Kidney (tissue), 14 donors: Measurements from ENCODE around the gene TMEM258. TPM values are rescaled to one million over a fixed set of nuclear protein-coding genes. Genes with fewer than 3 reads are reported as not detected.
A peak's percentile ranks its signal among the peaks of the same experiment; 100 is the strongest.

Experiments
- DNase-seq, 5 donors: peaks; one replicate each; pipeline ENCODE4 v3.0.0-alpha.2; 2013 to 2020
- FAIRE-seq: peaks from 2 replicates; lab custom pipeline; 2012; peaks lifted over from hg19 to GRCh38; lab: Jason Lieb, UNC
- H3K27ac ChIP-seq, 2 donors: one replicate each; pipeline ENCODE4 v1.7.0; 2013; ENCODE audit warnings: low read depth in 2 of 2, low read length in 2 of 2, inconsistent platforms in 1 of 2
- H3K27me3 ChIP-seq: one replicate; pipeline ENCODE4 v1.7.1; 2013; ENCODE audit warnings: low read length, inconsistent platforms; ENCODE audit not compliant: control insufficient read depth, insufficient read depth
- H3K36me3 ChIP-seq, 3 donors: one replicate each; pipeline versions ENCODE4 v1.7.0 to v1.7.1; 2013; ENCODE audit warnings: low read length in 3 of 3, control low read depth in 1 of 3, inconsistent platforms in 1 of 3; ENCODE audit not compliant: insufficient read depth in 3 of 3, control insufficient read depth in 2 of 3
- H3K4me1 ChIP-seq, 3 donors: one replicate each; pipeline versions ENCODE4 v1.7.0 to v1.7.1; 2013; ENCODE audit warnings: low read length in 3 of 3, inconsistent platforms in 1 of 3, low read depth in 1 of 3; ENCODE audit not compliant: control insufficient read depth in 2 of 3, insufficient read depth in 2 of 3
- H3K4me3 ChIP-seq, 3 donors: one replicate each; pipeline versions ENCODE4 v1.7.0 to v1.8.1; 2013; ENCODE audit warnings: low read length in 3 of 3, control low read depth in 1 of 3, inconsistent platforms in 1 of 3
- H3K9ac ChIP-seq, 3 donors: one replicate each; pipeline versions ENCODE4 v1.7.0 to v1.7.1; 2013; ENCODE audit warnings: low read length in 3 of 3, control low read depth in 1 of 3, inconsistent platforms in 1 of 3
- H3K9me3 ChIP-seq, 3 donors: one replicate each; pipeline versions ENCODE4 v1.7.0 to v1.7.1; 2013; ENCODE audit warnings: low read length in 3 of 3, control low read depth in 1 of 3, inconsistent platforms in 1 of 3; ENCODE audit not compliant: control insufficient read depth in 2 of 3, insufficient read depth in 1 of 3
- CTCF ChIP-seq: IDR thresholded peaks from 3 replicates; pipeline ENCODE4 v1.5.1; 2012; ENCODE audit warnings: mild to moderate bottlenecking, moderate library complexity, borderline replicate concordance; ENCODE audit not compliant: insufficient read depth; ENCODE audit errors: extremely low read depth
- intact Hi-C: fragments of 100-400 bp; cut with DNase I; formaldehyde crosslinking; loops from one replicate; pipeline ENCODE4 v1.11.1; 2022
- polyA plus RNA-seq: library from polyadenylated mRNA; stranded (reverse); fragments of 350-450 nt; fragmentation: Illumina TruSeq; extraction: RNeasy Lipid Tissue Mini Kit (QIAGEN cat#74804); gene quantifications from one replicate; pipeline ENCODE4 v1.2.3, GENCODE V29; 2014; ENCODE audit warnings: low read depth, low replicate concordance; ENCODE audit not compliant: insufficient read depth
- total RNA-seq: library from RNA; stranded (reverse); fragmentation: NEBNext Ultra II Directional; extraction: Animal tissue kit (Norgen Biotek cat#: 25700); gene quantifications from one replicate; pipeline ENCODE4 v1.2.1, GENCODE V29; 2021
- donor health status: control.
- donor health status: control.
- donor health status: control.
- donor health status: control.
- donor health status: control.
- donor health status: DM: yes; HTN: yes; CAD: no.
- donor health status: Normal renal cell carcinoma (clear cell type).

TMEM258 gene
- total and polyA plus RNA-seq, 2 donors from 2014 or later, result 92.1 to 228 TPM

DNA sequence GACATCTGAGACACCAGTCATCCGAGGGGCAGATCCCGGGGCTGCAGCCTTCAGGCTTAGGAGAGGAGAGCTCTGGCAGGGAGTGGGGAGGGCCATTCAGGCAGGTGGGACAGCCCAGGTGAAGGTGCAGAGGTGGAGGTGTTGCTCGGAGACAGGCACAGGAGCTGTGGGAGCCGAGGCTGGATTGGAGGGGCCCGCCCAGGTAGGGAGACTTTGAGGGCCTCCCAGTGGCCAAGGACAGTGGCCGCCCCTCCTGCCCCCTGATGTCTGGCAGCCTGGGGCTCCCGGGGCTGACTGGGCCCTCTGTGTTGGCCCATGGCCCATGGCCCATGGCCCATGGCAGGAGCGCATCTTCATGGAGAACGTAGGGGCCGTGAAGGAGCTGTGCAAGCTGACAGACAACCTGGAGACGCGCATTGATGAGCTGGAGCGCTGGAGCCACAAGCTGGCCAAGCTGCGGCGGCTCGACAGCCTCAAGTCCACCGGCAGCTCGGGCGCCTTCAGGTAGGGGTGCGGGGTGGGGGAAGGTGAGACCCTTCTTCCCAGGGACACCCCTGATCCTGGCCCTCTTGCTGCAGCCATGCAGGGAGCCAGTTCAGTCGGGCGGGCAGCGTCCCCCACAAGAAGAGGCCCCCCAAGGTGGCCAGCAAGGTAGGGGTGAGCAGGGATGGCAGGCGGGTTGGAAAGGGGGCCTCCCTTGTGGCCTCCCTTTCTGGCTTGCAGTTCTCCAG lies 13.3 kb downstream of the TMEM258 start:
- Histone ChIP-seq H3K9me3 (no peaks in the 10 kb centered on the region), H3K4me1 (peaks cover 0 to 2% (median 0%) of the 10 kb centered on the region in 3 donors), H3K36me3 (peaks cover 0 to 5% (median 0%) of the 10 kb centered on the region in 3 donors), H3K27ac (no peak overlapping the region), H3K9ac (no peak overlapping the region), H3K27me3 (no peaks in the 10 kb centered on the region), H3K4me3 (no peak overlapping the region)
- DNase-seq (peak in 1 of 5 donors; percentile 73), FAIRE-seq (no peak)
- TF ChIP-seq CTCF, result no peak
- intact Hi-C loops, result no loop called here

DNA sequence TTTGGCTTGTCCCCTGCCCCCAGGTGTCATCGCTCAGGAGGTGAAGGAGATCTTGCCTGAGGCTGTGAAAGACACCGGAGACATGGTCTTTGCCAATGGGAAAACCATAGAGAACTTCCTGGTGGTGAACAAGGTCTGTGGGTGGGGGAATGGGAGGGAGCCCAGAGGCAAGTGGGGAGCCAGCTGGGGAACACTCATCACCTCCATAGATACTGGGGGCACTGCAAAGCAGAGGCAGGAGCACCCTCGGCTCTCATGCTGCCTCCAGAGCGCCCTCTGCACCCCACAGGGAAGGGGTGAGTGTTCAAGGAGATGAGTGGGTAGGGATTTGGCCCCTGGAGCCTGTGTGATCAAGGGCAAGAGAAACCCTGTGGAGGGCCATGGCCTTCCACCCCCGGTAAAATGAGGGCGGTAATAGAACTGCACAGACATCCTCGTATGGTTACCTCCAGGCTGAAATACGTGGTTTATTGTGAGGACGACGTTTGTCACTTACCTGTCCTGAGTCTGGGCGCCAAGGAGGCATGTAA lies 14.0 kb downstream of the TMEM258 start:
- no peak overlapping the region for H3K4me3 ChIP-seq
- no peak for TF ChIP-seq CTCF
- peaks cover 0 to 2% (median 0%) of the 10 kb centered on the region in 3 donors for H3K4me1 ChIP-seq
- H3K9me3 ChIP-seq, result no peaks in the 10 kb centered on the region
- DNase-seq, result peak in 1 of 5 donors; percentile 56
- H3K27me3 ChIP-seq, result no peaks in the 10 kb centered on the region
- H3K9ac ChIP-seq, result no peak overlapping the region
- intact Hi-C loops, result no loop called here
- FAIRE-seq, result no peak
- H3K27ac ChIP-seq, result no peak overlapping the region
- peaks cover 0 to 2% (median 0%) of the 10 kb centered on the region in 3 donors for H3K36me3 ChIP-seq

GRCh38 chr11:61777234-61778090 lies 14.9 kb downstream of the TMEM258 start:
- H3K27me3 ChIP-seq, result no peaks in the 10 kb centered on the region
- H3K9ac ChIP-seq, result peak overlapping the region in 1 of 3 donors; percentile 55
- intact Hi-C loops, result no loop called here
- no peak for TF ChIP-seq CTCF
- peak overlapping the region; percentile 54 to 60 for H3K27ac ChIP-seq
- DNase-seq (peak; percentile 74 to 90 (median 84)), FAIRE-seq (no peak)
- H3K36me3 ChIP-seq, result no peaks in the 10 kb centered on the region
- peaks cover 0 to 5% (median 0%) of the 10 kb centered on the region in 3 donors for H3K4me1 ChIP-seq
- no peaks in the 10 kb centered on the region for H3K9me3 ChIP-seq
- peak overlapping the region in 1 of 3 donors; percentile 51 for H3K4me3 ChIP-seq
